ENCODE results near the gene RPE.

The RPE gene

GRCh38 chr2:209998596-209998995 lies 3.8 kb upstream of the RPE start:
- Histone ChIP-seq H3K27ac (no peak overlapping the region), H3K4me3 (no peak overlapping the region)

- H3K4me3 ChIP-seq = no peak overlapping the region
- no peak overlapping the region for H3K27ac ChIP-seq
Measured at GRCh38 chr2:210000464-210001324, 1.7 kb upstream of the RPE start.

- Histone ChIP-seq H3K4me3 (peak overlapping the region; percentile 69 to 96 (median 89)), H3K27ac (peak overlapping the region in 14 of 21 experiments; percentile 30 to 88 (median 79))
Measured at GRCh38 chr2:210003359-210003758, 921 bp downstream of the RPE start.

GRCh38 chr2:210004881-210005280 lies 2.4 kb downstream of the RPE start:
- no peak overlapping the region for H3K4me3 ChIP-seq
- peak overlapping the region in 2 of 21 experiments; percentile 18 to 24 for H3K27ac ChIP-seq

GRCh38 chr2:210007895-210008294 lies 5.5 kb downstream of the RPE start:
- Histone ChIP-seq H3K4me3 (no peak overlapping the region), H3K27ac (no peak overlapping the region)

GRCh38 chr2:210009126-210009525 lies 6.7 kb downstream of the RPE start:
- Histone ChIP-seq H3K4me3 (no peak overlapping the region), H3K27ac (no peak overlapping the region)

GRCh38 chr2:210009896-210010295 lies 7.5 kb downstream of the RPE start:
- H3K27ac ChIP-seq = no peak overlapping the region
- no peak overlapping the region for H3K4me3 ChIP-seq

GRCh38 chr2:210020138-210020537 lies 17.7 kb downstream of the RPE start:
- Histone ChIP-seq H3K4me3 (no peak overlapping the region), H3K27ac (no peak overlapping the region)

GRCh38 chr2:210022824-210023223 lies 20.4 kb downstream of the RPE start:
- H3K4me3 ChIP-seq = no peak overlapping the region

GRCh38 chr2:210027608-210028007 lies 25.2 kb downstream of the RPE start:
- H3K4me3 ChIP-seq = no peak overlapping the region

More at GRCh38 chr2:210022824-210023223, 20.4 kb downstream of the RPE start:
- no peak overlapping the region for H3K27ac ChIP-seq

GRCh38 chr2:210028178-210028577 lies 25.7 kb downstream of the RPE start:
- H3K27ac ChIP-seq = no peak overlapping the region
- H3K4me3 ChIP-seq = no peak overlapping the region

More at GRCh38 chr2:210027608-210028007, 25.2 kb downstream of the RPE start:
- H3K27ac ChIP-seq = no peak overlapping the region

GRCh38 chr2:210034087-210034683 lies 31.7 kb downstream of the RPE start:
- H3K4me3 ChIP-seq = no peak overlapping the region
- H3K27ac ChIP-seq = no peak overlapping the region

- Histone ChIP-seq H3K4me3 (no peak overlapping the region), H3K27ac (no peak overlapping the region)
Measured at GRCh38 chr2:210035679-210036078, 33.2 kb downstream of the RPE start.

GRCh38 chr2:210038078-210038477 lies 35.6 kb downstream of the RPE start:
- no peak overlapping the region for H3K4me3 ChIP-seq
- no peak overlapping the region for H3K27ac ChIP-seq

- Histone ChIP-seq H3K4me3 (no peak overlapping the region), H3K27ac (no peak overlapping the region)
Measured at GRCh38 chr2:210046851-210047500, 44.5 kb downstream of the RPE start.

GRCh38 chr2:210049831-210050230 lies 47.4 kb downstream of the RPE start:
- H3K27ac ChIP-seq = no peak overlapping the region
- no peak overlapping the region for H3K4me3 ChIP-seq

- Histone ChIP-seq H3K27ac (no peak overlapping the region), H3K4me3 (no peak overlapping the region)
Measured at GRCh38 chr2:210050885-210051284, 48.4 kb downstream of the RPE start.

GRCh38 chr2:210054696-210055095 lies 52.3 kb downstream of the RPE start:
- Histone ChIP-seq H3K4me3 (no peak overlapping the region), H3K27ac (no peak overlapping the region)

GRCh38 chr2:210055825-210056224 lies 53.4 kb downstream of the RPE start:
- Histone ChIP-seq H3K27ac (no peak overlapping the region), H3K4me3 (no peak overlapping the region)

GRCh38 chr2:210063306-210063705 lies 60.9 kb downstream of the RPE start:
- Histone ChIP-seq H3K4me3 (no peak overlapping the region), H3K27ac (no peak overlapping the region)
